HepG2 (cell line): Measurements from ENCODE around the gene AANAT. TPM values are rescaled to one million over a fixed set of nuclear protein-coding genes. Genes with fewer than 3 reads are reported as not detected.

Source experiments
- FOXO1 ChIP-seq: sonication (generic); formaldehyde crosslinking; IDR thresholded peaks from 2 replicates; pipeline ENCODE4 v1.4.0; 2020; ENCODE audit warnings: missing genetic modification reagents
- HDAC1 ChIP-seq: sonication (generic); formaldehyde crosslinking; IDR thresholded peaks from 2 replicates; pipeline ENCODE4 v1.5.1; 2020; ENCODE audit warnings: mild to moderate bottlenecking, missing genetic modification reagents
- KAT7 ChIP-seq: IDR thresholded peaks from 2 replicates; pipeline ENCODE4 v1.6.1; 2018; ENCODE audit warnings: borderline replicate concordance, missing compliant biosample characterization
- KDM2A ChIP-seq: sonication (generic); formaldehyde crosslinking; IDR thresholded peaks from 2 replicates; pipeline ENCODE4 v1.4.0; 2020; ENCODE audit warnings: low read depth, missing genetic modification reagents, borderline replicate concordance
- NBN ChIP-seq: fragments of 450-650 bp; conservative IDR thresholded peaks from 2 replicates; pipeline ENCODE4 v1.6.1; 2017
- NKX3-1 ChIP-seq: sonication (generic); formaldehyde crosslinking; IDR thresholded peaks from 2 replicates; pipeline ENCODE4 v1.5.0; 2020; ENCODE audit warnings: missing genetic modification reagents
- SMAD9 ChIP-seq: sonication (generic); formaldehyde crosslinking; IDR thresholded peaks from 2 replicates; pipeline ENCODE4 v1.5.1; 2020; ENCODE audit warnings: mild to moderate bottlenecking, missing genetic modification reagents
- SRSF1 ChIP-seq: fragments of 200-400 bp; formaldehyde crosslinking; optimal IDR thresholded peaks from 2 replicates; pipeline ENCODE3; 2017; ENCODE audit warnings: mild to moderate bottlenecking, low read depth, low read length, moderate library complexity
- TBP ChIP-seq: sonication (generic); formaldehyde crosslinking; IDR thresholded peaks from 2 replicates; pipeline ENCODE4 v1.5.0; 2020; ENCODE audit warnings: missing genetic modification reagents
- ZBTB3 ChIP-seq: sonication (generic); formaldehyde crosslinking; IDR thresholded peaks from 2 replicates; pipeline ENCODE4 v1.4.0; 2020; ENCODE audit warnings: low read depth, mild to moderate bottlenecking, moderate library complexity, missing genetic modification reagents, borderline replicate concordance
- ZNF12 ChIP-seq: sonication (generic); formaldehyde crosslinking; IDR thresholded peaks from 2 replicates; pipeline ENCODE4 v1.5.0; 2020; ENCODE audit warnings: missing genetic modification reagents
- ZNF232 ChIP-seq: sonication (generic); formaldehyde crosslinking; IDR thresholded peaks from 2 replicates; pipeline ENCODE4 v1.4.0; 2020; ENCODE audit warnings: missing genetic modification reagents, borderline replicate concordance
- ZNF382 ChIP-seq: sonication (generic); formaldehyde crosslinking; IDR thresholded peaks from 2 replicates; pipeline ENCODE4 v1.5.0; 2020; ENCODE audit warnings: missing genetic modification reagents, mild to moderate bottlenecking, borderline replicate concordance
- ZNF451 ChIP-seq: sonication (generic); formaldehyde crosslinking; IDR thresholded peaks from 2 replicates; pipeline ENCODE4 v1.5.0; 2020; ENCODE audit warnings: mild to moderate bottlenecking, missing genetic modification reagents
- ZNF564 ChIP-seq: sonication (generic); formaldehyde crosslinking; IDR thresholded peaks from 2 replicates; pipeline ENCODE4 v1.8.1; 2023; ENCODE audit warnings: mild to moderate bottlenecking, missing genetic modification reagents
- ZNF619 ChIP-seq: sonication (generic); formaldehyde crosslinking; IDR thresholded peaks from 2 replicates; pipeline ENCODE4 v1.4.0; 2020; ENCODE audit warnings: mild to moderate bottlenecking, missing genetic modification reagents
- ZSCAN20 ChIP-seq: sonication (generic); formaldehyde crosslinking; IDR thresholded peaks from 2 replicates; pipeline ENCODE4 v1.4.0; 2020; ENCODE audit warnings: missing genetic modification reagents, mild to moderate bottlenecking, borderline replicate concordance
- polyA plus RNA-seq, 8 experiments: library from polyadenylated mRNA; depleted of rRNA in 3 of 8; stranded (reverse) in 7 of 8; unstranded in 1 of 8; fragments of >200 nt; fragmentation: Illumina TruSeq in 4 of 8; extraction: Trizol in 4 of 8; gene quantifications; 2 replicates each; pipeline versions ENCODE4 v1.2.1 to v1.2.3, GENCODE V29; 2011 to 2016; ENCODE audit warnings: low read depth in 4 of 8, missing spikeins in 1 of 8, mixed read lengths in 1 of 8; ENCODE audit not compliant: insufficient read depth in 1 of 8
- total RNA-seq, 5 experiments: library from RNA; depleted of rRNA; stranded (reverse); fragments of >200 nt; fragmentation: Illumina TruSeq; extraction: Trizol; gene quantifications; 2 replicates each; pipeline ENCODE4 v1.2.3, GENCODE V29; 2016; ENCODE audit warnings: low read depth in 1 of 5
- TF ChIP-seq, protein P1 (sequence below): sonication (generic); formaldehyde crosslinking; IDR thresholded peaks from 2 replicates; pipeline ENCODE4 v1.4.0; 2020; ENCODE audit warnings: missing genetic modification reagents, borderline replicate concordance
- TF ChIP-seq, protein P2 (sequence below): sonication (generic); formaldehyde crosslinking; IDR thresholded peaks from 2 replicates; pipeline ENCODE4 v1.8.0; 2022; ENCODE audit warnings: missing genetic modification reagents, mild to moderate bottlenecking, inconsistent platforms, borderline replicate concordance
- TF ChIP-seq, protein P3 (sequence below), 2 experiments: IDR thresholded peaks; 2 replicates each; pipeline ENCODE4 v1.6.1; 2011 to 2012; ENCODE audit warnings: low read length in 2 of 2, borderline replicate concordance in 1 of 2, low read depth in 1 of 2, mild to moderate bottlenecking in 1 of 2, moderate library complexity in 1 of 2

AANAT gene
- total and polyA plus RNA-seq, 2 of the 13 experiments (the other 11 are each of a cell fraction or from before 2014, with no cell fraction given): 0.07 TPM; not detected in 1

DNA sequence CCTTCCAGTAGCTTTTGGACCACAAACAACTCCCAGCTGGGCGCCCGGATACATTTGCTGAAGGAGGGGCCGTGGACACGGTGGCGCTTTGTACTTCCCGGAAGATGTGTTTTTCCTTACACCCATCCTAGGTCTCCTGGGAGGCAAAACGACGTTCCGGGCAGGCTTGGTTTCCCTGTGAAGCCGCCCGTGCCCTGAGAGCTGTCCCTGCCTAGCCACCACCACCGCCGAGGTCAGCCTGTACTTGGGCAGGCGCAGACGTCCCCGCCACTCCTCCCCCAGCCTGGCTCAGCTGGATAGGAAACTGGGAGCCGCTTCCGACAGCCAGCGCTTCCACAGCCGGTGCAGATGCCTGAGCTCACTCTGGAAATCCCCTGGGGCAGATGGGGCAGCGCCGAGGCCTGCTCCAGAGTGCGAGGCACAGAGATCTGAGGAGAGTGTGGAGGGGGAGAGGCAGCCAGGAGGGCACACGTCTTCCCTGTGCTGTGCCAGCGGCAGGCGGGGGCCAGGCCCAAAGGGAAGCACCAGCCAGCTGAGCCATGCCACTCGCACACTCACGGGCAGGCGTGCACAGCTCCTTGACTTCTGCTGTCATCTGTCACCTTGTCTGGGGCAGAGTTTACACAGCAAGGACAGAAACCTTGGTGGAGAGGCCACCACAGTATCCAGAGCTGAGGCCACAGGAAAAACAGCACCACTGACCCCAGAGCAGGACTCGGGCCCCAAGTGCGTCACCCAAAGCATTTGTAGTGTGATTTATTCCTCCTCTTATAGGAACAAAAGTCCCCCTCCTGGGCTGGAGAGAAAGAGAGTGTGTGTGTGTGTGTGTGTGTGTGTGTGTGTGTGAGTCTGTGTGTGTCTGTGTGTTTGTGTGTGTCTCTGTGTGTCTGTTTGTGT is 30.8 kb downstream of the AANAT start (continued):
- TF ChIP-seq, protein P1, sequence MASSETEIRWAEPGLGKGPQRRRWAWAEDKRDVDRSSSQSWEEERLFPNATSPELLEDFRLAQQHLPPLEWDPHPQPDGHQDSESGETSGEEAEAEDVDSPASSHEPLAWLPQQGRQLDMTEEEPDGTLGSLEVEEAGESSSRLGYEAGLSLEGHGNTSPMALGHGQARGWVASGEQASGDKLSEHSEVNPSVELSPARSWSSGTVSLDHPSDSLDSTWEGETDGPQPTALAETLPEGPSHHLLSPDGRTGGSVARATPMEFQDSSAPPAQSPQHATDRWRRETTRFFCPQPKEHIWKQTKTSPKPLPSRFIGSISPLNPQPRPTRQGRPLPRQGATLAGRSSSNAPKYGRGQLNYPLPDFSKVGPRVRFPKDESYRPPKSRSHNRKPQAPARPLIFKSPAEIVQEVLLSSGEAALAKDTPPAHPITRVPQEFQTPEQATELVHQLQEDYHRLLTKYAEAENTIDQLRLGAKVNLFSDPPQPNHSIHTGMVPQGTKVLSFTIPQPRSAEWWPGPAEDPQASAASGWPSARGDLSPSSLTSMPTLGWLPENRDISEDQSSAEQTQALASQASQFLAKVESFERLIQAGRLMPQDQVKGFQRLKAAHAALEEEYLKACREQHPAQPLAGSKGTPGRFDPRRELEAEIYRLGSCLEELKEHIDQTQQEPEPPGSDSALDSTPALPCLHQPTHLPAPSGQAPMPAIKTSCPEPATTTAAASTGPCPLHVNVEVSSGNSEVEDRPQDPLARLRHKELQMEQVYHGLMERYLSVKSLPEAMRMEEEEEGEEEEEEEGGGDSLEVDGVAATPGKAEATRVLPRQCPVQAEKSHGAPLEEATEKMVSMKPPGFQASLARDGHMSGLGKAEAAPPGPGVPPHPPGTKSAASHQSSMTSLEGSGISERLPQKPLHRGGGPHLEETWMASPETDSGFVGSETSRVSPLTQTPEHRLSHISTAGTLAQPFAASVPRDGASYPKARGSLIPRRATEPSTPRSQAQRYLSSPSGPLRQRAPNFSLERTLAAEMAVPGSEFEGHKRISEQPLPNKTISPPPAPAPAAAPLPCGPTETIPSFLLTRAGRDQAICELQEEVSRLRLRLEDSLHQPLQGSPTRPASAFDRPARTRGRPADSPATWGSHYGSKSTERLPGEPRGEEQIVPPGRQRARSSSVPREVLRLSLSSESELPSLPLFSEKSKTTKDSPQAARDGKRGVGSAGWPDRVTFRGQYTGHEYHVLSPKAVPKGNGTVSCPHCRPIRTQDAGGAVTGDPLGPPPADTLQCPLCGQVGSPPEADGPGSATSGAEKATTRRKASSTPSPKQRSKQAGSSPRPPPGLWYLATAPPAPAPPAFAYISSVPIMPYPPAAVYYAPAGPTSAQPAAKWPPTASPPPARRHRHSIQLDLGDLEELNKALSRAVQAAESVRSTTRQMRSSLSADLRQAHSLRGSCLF (CRISPR knock-in tag): no peak
- TF ChIP-seq ZBTB3 (CRISPR knock-in tag) (peak; percentile 46; the same call in 1 of the 2 replicates), ZNF564 (CRISPR knock-in tag) (peak; percentile 60; the same call in 1 of the 2 replicates), ZSCAN20 (CRISPR knock-in tag) (no peak), HDAC1 (peak; percentile 91), TBP (CRISPR knock-in tag) (no peak), NKX3-1 (CRISPR knock-in tag) (no peak), FOXO1 (CRISPR knock-in tag) (no peak; the same call in none of the 2 replicates), ZNF382 (CRISPR knock-in tag) (no peak), ZNF232 (0 out of 2 replicates have a peak, but pooled peaks have one; percentile 69), KDM2A (CRISPR knock-in tag) (peak; percentile 72), KAT7 (CRISPR knock-in tag) (no peak; the same call in 1 of the 2 replicates), SMAD9 (no peak), SRSF1 (no peak), ZNF451 (CRISPR knock-in tag) (peak; percentile 66), ZNF619 (CRISPR knock-in tag) (peak; percentile 83; the same call in 1 of the 2 replicates), ZNF12 (CRISPR knock-in tag) (no peak), NBN (no peak)
- TF ChIP-seq, protein P2, sequence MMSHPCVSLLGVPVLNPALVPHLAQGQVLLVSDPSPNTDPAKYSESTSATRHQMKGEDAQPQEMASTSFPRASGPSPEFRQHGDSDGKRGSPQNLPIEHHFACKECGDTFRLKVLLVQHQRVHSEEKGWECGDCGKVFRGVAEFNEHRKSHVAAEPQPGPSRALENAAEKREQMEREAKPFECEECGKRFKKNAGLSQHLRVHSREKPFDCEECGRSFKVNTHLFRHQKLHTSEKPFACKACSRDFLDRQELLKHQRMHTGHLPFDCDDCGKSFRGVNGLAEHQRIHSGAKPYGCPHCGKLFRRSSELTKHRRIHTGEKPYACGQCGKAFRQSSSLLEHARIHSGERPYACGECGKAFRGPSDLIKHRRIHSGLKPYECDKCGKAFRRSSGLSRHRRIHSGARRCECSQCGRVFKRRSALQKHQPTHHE: no peak
- TF ChIP-seq, protein P3, sequence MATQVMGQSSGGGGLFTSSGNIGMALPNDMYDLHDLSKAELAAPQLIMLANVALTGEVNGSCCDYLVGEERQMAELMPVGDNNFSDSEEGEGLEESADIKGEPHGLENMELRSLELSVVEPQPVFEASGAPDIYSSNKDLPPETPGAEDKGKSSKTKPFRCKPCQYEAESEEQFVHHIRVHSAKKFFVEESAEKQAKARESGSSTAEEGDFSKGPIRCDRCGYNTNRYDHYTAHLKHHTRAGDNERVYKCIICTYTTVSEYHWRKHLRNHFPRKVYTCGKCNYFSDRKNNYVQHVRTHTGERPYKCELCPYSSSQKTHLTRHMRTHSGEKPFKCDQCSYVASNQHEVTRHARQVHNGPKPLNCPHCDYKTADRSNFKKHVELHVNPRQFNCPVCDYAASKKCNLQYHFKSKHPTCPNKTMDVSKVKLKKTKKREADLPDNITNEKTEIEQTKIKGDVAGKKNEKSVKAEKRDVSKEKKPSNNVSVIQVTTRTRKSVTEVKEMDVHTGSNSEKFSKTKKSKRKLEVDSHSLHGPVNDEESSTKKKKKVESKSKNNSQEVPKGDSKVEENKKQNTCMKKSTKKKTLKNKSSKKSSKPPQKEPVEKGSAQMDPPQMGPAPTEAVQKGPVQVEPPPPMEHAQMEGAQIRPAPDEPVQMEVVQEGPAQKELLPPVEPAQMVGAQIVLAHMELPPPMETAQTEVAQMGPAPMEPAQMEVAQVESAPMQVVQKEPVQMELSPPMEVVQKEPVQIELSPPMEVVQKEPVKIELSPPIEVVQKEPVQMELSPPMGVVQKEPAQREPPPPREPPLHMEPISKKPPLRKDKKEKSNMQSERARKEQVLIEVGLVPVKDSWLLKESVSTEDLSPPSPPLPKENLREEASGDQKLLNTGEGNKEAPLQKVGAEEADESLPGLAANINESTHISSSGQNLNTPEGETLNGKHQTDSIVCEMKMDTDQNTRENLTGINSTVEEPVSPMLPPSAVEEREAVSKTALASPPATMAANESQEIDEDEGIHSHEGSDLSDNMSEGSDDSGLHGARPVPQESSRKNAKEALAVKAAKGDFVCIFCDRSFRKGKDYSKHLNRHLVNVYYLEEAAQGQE (IDR thresholded peaks at IDR 0.05; ENCODE audit: borderline replicate concordance in 1 of 2, low read depth in 1 of 2, low read length in 2 of 2): no peak
